EH (cell line): ENCODE data around the gene SUPT5H.

ENCODE experiments used
- DNase-seq: peaks from one replicate; pipeline ENCODE4 v3.0.0-alpha.2; 2015; ENCODE audit warnings: low read depth

Gene SUPT5H

DNA sequence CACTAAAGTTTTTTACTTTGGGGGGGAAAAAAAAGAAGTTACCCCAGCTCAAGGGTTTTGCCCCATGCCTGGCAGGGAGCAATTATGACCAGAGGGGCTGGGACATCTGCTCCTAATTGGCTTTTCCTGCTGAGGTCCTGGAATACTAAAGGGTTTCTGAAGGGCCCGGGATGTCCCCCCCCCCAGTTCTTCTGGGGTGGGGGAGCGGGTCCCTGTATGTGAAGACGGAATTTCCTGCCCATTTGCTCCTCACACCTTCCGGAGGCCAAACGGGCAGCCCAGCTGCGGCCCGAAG, 52.3 kb downstream of the SUPT5H start:
- no peak for DNase-seq

DNA sequence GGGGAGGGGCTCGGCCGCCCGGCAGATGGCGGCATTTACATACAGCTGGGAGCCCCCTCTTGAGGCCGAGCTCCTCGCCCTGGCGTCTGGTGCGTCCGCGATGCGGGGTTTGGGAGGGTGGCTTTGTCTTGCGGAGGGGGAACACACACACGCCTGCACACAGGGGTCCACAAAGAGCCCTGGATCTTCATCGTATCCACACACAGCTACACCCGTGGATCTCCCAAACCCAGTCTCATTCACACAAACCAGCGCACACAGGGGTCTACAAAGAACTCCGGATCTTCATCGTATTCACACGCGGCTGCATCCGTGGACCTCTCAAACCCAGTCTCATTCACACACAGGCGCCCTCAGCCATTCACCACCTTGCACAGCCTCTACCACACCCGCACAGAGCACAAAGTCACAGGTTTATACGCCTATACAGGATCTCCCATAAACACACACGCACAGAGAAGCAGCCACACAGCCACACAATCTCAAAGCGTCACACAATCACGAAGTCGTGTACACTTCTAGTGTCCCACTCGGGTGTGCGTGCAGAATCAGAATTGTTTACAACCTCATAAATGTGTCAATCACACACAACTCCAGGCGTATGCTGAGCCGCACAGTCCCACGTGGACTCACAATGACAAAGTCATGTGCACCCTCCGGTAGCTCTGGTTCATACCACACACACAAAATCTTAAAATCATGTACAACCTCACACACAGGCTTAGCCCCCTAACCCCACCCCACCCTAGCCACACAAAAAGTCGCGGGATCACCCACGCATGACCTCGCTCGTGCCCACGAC, 52.8 kb downstream of the SUPT5H start:
- DNase-seq: peak; percentile 47

DNA sequence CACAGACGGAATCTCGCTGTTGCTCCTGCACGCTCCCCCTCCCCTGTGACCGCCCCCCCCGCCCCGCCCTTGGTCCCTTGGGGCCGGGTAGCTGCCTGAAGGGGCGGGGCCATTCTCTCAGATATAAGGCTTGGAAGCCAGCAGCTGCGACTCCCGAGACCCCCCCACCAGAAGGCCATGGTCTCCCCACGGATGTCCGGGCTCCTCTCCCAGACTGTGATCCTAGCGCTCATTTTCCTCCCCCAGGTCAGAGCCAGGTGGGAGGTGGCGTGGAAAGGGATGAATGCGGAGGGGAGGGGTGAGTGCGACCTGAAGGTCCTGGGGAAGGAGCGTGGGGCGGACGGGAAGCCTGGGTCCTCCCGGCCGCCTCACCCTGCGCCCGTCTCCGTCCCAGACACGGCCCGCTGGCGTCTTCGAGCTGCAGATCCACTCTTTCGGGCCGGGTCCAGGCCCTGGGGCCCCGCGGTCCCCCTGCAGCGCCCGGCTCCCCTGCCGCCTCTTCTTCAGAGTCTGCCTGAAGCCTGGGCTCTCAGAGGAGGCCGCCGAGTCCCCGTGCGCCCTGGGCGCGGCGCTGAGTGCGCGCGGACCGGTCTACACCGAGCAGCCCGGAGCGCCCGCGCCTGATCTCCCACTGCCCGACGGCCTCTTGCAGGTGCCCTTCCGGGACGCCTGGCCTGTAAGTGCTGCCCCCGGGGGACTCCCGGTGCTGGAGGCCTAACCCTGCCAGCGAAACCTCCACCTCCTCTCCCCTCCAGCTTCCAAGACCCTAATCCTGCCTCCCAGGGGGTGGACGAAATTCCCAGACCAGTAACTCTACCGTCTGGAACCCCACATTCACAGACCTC, 53.6 kb downstream of the SUPT5H start, which contains the start of gene DLL3:
Gene DLL3 (plus strand): TSS at position 150 of the 845 bp plus-strand sequence. CDS start 28 bp downstream, at position 178.
- no peak for DNase-seq

DNA sequence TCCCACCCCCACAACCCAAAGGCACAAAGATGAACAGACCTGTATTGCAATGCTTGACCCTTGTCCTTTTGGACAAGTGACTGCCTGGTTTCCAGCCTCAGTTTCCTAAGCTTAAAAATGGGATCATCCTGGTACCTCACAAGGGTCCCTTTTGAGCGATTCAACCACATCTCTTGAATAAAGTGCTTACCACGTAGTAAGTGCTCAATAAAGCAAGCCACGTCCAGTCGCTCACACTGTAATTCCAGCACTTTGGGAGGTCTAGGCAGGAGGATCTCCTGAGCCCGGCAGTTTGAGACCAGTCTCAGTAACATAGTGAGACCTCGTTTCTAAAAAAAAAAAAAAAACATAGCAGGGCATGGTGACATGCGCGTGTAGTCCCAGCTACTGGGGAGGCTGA, 54.5 kb downstream of the SUPT5H start:
- no peak for DNase-seq

DNA sequence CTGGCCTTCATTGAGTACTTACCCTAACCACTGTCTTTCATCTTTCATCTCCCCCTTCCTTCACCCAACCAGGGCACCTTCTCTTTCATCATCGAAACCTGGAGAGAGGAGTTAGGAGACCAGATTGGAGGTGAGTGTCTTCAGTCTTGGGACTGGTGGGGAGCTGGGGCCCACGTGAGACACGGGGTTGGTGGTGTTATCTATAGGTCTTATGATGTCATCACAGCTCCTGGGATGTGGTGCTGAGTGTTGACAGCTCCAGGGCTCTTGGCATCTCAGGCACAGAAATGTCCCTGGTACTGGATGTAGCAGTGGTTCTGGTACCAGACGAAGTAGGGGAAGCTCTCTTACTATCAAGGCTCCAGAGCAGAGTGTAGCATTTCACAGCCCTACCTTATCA, 55.2 kb downstream of the SUPT5H start:
- DNase-seq: no peak

DNA sequence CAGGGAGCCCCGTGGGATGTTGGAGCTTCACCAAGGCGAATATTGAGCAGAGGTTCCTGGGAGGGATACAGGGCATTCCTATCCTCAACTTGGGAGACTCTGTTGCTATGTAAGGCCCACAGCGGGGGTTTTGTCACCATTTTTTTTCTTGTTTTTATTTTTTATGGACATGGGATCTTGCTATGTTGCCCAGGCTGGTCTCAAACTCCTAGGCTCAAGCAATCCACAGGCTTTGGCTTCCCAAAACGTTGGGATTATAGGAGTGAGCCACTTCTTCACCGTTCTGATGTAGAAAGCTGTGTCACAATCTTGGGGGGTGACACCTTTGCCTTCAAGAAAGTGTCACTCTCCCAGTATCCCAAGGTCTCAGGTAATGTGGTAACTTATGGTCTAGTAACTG, 56.0 kb downstream of the SUPT5H start:
- no peak for DNase-seq

DNA sequence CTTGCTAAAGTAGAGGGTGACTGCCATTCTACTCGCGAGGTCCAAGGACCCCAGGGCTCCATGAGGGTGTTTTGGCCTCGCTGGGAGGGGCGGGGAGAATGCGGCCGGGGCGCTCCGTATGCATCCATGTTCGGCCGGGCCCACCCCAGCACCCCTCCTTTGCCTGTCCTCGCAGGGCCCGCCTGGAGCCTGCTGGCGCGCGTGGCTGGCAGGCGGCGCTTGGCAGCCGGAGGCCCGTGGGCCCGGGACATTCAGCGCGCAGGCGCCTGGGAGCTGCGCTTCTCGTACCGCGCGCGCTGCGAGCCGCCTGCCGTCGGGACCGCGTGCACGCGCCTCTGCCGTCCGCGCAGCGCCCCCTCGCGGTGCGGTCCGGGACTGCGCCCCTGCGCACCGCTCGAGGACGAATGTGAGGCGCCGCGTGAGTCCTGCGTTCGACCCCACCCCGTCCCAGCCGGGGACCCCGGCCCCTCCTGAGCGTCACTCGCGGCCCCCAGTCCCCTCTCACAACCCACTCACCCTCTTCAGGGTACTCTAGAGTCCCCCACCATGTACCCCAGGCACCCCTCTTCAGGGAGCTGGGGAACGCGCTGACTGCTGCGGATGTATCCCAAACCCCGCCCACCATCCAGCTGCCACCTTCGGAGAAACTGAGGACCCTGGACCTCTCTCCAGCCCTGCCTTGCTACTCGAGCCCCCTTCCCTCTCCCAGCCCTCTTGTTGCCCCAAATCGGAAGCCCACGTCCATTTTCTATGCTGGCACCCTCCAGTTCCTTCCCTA, 57.4 kb downstream of the SUPT5H start:
- peak; percentile 76 for DNase-seq

DNA sequence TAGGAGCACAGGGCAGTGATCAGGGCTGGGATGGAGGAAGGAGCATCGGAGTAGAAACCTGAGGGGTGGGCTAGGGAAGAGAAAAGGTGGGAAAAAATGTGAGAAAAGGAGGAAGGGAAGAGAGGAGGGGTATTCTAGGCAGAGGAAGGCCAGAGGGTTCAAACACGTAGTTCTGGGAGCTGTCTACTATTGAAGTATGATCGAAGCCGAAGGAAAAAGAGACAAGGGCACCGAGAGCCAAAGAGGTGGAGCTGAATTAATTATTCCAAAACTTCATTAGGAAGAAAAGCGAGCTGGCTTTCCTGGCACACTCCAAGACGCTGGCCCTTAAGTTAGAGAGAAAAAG, 61.2 kb downstream of the SUPT5H start:
- no peak for DNase-seq

DNA sequence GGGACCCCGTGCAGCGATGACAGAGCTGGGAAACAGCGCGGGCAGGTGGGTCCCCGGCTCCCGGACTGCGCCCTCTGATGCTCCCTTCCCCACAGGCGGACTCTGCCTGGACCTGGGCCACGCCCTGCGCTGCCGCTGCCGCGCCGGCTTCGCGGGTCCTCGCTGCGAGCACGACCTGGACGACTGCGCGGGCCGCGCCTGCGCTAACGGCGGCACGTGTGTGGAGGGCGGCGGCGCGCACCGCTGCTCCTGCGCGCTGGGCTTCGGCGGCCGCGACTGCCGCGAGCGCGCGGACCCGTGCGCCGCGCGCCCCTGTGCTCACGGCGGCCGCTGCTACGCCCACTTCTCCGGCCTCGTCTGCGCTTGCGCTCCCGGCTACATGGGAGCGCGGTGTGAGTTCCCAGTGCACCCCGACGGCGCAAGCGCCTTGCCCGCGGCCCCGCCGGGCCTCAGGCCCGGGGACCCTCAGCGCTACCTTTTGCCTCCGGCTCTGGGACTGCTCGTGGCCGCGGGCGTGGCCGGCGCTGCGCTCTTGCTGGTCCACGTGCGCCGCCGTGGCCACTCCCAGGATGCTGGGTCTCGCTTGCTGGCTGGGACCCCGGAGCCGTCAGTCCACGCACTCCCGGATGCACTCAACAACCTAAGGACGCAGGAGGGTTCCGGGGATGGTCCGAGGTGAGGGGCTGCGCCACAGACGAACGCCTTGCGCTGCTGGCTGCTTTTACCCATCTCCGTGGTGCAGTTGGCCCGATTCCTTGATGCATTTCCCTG, 61.7 kb downstream of the SUPT5H start:
- peak; percentile 74 for DNase-seq

DNA sequence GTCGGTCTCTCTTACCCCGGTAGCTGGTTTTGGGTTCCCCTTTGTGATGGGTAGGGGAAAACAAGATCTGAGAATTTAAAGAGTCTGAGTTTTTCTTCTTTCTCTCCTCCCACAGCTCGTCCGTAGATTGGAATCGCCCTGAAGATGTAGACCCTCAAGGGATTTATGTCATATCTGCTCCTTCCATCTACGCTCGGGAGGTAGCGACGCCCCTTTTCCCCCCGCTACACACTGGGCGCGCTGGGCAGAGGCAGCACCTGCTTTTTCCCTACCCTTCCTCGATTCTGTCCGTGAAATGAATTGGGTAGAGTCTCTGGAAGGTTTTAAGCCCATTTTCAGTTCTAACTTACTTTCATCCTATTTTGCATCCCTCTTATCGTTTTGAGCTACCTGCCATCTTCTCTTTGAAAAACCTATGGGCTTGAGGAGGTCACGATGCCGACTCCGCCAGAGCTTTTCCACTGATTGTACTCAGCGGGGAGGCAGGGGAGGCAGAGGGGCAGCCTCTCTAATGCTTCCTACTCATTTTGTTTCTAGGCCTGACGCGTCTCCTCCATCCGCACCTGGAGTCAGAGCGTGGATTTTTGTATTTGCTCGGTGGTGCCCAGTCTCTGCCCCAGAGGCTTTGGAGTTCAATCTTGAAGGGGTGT, 62.5 kb downstream of the SUPT5H start:
- no peak for DNase-seq

DNA sequence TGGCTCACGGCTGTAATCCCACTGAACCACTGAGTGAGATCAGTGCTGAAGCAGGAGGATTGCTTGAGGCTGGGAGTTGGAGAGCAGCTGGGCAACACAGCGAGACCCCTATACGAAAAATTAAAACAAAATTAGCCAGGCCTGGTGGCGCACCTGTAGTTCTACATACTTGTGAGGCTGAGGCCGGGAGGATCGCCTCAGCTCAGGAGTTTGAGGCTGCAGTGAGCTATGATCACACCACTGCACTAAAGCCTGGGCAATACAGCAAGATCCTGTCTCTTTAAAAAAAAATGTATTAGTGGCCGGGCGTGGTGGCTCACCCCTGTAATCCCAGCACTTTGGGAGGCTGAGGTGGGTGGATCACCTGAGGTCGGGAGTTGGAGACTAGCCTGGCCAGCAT, 63.2 kb downstream of the SUPT5H start:
- no peak for DNase-seq

DNA sequence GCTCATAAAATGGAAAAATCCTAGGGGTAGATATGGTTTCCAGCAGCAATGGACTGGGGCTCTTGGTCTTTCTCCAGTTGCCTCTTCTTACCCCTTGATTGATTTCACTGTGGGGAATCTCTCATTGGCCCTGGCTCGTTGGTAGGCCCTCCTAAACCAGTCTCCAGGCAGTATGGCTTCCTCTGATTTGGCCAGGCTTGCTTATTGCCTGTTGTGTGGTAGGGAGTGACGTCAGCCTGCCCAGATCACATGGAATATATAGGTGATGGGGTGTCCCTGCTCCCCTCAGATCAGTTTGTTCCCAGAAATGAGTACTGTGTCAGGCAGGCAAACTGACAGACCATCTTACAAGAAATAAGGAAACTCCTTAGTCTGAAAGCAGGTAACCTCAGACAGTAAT, 63.9 kb downstream of the SUPT5H start:
- DNase-seq: no peak

DNA sequence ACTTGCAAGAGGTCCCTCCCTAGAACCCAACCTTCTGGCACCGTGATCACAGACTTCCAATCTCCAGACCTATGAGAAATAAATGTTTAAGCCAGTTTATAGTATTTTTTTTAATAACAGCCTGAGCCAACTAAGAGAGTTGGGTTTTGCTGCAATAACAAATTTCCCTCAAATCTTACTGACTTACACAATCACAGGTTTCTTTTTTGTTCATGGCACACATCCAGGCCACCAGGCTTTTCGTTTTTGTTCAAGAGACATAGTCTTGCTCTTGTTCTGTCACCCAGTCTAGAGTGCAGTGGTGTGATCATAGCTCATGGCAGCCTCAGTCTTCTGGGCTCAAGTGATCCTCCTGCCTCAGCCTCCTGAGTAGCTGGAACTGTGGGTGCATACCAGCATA, 67.6 kb downstream of the SUPT5H start:
- DNase-seq: no peak

DNA sequence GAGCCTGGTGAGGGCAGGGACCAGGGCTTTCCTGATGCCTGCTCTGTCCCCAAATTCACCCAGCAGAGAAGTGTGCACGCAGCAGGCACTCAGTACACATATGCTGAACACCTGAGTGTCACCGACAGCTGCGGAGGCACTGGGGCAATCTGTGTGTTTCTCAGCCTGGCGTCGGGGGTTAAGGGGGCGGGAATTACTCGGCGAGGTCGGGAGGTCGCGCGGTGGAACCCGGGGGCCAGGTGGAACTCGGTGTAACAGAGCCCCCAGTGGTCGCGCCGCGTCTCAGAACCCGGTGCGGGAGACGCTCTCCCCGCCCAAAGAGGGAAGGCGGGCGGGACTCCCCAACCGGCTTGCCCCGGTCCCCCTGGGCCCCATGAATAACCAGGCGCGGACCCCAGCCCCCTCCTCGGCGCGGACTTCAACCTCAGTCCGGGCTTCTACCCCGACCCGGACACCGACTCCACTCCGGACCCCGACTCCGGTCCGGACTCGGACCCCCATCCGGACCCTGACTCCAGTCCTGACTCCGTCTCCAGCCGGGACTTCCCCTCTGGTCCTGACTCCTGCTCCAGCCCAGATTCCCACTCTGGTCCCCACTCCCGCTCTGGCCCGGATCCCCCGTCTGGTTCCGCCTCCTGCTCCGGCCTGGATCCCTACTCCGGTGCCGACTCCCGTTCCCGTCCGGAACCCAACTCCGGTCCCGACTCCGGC, 69.6 kb downstream of the SUPT5H start, which contains the start of gene SELENOV:
Gene SELENOV (plus strand): TSS at position 300 of the 711 bp plus-strand sequence. CDS start 74 bp downstream, at position 374.
- DNase-seq: no peak

DNA sequence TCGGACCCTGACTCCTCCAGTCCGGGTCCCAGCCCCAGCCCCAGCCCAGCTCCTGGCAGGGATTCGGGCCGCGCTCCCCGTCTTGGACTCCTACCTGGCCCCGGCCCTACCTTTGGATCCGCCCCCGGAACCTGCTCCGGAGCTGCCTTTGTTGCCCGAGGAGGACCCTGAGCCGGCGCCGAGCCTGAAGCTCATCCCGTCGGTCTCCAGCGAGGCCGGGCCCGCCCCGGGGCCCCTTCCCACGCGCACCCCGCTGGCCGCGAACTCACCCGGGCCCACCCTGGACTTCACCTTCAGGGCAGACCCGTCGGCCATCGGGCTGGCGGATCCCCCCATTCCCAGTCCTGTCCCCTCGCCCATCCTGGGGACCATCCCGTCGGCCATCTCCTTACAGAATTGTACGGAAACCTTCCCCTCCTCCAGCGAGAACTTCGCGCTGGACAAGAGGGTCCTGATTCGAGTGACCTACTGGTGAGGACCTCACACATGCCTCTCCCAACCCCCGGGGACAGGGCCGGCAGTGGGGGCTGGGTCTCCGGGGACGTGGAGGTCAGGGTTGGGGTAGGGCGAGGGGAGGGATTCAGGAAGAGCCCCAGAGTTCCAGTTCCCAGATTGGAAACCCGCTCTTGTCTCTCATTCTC, 70.3 kb downstream of the SUPT5H start:
- no peak for DNase-seq

DNA sequence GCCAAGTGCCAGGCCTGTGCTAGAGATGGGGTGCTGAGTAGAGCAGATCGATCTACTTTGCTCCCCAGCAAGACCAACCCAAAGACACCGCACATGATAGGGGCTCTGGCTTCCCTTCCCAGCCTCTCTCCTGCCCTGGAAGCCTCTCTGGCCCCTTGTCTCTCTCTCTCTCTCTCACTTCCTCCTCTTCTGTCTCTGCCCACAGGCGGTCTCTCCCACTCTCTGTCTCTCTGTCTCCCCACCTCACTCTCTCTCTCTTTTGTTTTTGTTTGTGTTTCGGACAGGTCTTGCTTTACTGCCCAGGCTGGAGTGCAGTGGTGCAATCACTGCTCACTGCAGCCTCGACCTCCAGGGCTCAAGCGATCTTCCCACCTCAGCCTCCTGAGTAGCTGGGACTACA, 70.9 kb downstream of the SUPT5H start:
- no peak for DNase-seq

DNA sequence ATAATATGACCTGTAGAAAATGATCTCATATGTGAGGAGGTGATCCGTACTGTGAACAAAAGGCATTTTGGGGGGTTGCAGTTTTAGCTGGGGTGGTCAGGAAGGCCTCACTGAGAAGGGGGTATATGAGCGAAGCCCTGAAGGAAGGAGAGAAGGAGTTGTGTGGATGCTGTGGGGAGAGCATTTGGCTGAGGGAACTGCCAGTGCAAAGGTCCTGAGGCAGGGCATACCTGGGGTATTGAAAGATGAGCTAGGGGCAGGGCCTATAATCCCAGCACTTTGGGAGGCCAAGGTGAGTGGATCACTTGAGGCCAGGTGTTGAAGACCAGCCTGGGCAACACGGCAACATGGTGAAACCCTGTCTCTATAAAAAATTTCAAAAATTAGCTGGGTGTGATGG, 72.0 kb downstream of the SUPT5H start:
- DNase-seq: no peak

DNA sequence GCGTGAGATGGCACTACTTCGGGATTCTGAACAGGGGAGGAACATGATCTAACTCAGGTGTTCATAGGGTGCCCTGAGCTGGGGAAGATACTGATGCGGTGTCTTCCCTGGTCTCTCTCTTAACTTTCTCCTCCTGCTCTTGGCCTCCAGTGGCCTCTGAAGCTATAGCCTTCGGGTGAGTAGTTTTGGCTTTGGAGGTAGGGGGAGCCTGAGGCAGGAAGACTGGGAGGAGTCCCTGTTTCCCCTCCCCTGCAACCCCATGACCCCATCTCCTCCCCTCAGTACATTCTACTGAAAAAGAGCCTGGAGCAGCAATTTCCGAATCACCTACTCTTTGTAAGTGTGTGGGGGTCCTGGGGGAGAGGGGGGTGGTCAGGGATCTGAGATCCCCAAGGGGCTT, 73.1 kb downstream of the SUPT5H start:
- no peak for DNase-seq

DNA sequence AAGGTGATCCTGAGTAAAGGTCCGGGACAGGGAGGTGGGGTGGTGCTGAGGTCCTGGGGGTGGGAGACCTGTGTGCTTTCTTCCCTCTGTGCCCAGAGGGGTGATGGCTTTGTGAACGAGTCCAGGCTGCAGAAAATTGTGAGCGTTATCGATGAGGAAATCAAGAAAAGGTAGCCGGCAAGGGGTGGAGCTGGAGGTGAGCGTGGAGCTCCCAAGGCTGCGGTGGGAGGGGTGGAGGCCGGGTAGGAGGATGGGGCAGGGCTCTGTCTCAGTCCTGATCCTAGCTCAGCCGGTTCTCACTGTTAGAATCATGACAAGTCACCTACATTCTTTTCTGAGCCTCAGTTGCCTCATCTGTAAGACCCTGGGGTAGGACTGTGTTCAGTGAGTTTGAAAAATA, 73.6 kb downstream of the SUPT5H start:
- no peak for DNase-seq
